Trophoblast cell (in vitro differentiated cells and primary cell): Measurements from ENCODE around the gene PTBP1.

ENCODE experiments used
- DNase-seq, 2 donors: peaks; one replicate each; pipeline ENCODE4 v3.0.0-alpha.2; 2016
- H2AFZ ChIP-seq: 2 replicates; pipeline ENCODE4 v1.6.1; 2013; ENCODE audit warnings: low read length, moderate library complexity, mild to moderate bottlenecking; ENCODE audit not compliant: insufficient read depth, poor library complexity
- H2AK5ac ChIP-seq: 2 replicates; pipeline ENCODE4 v1.6.1; 2013; ENCODE audit warnings: mild to moderate bottlenecking, low read length
- H2BK120ac ChIP-seq: 2 replicates; pipeline ENCODE4 v1.6.1; 2013; ENCODE audit warnings: low read length, mild to moderate bottlenecking, moderate library complexity; ENCODE audit not compliant: insufficient read depth, poor library complexity
- H2BK12ac ChIP-seq: 2 replicates; pipeline ENCODE4 v1.6.1; 2013; ENCODE audit warnings: mild to moderate bottlenecking, low read length, moderate library complexity
- H2BK5ac ChIP-seq: 2 replicates; pipeline ENCODE4 v1.6.1; 2013; ENCODE audit warnings: low read length, low read depth, moderate library complexity, mild to moderate bottlenecking; ENCODE audit not compliant: poor library complexity
- H3K14ac ChIP-seq: 2 replicates; pipeline ENCODE4 v1.6.1; 2013; ENCODE audit warnings: mild to moderate bottlenecking, low read length
- H3K18ac ChIP-seq: 2 replicates; pipeline ENCODE4 v1.6.1; 2013; ENCODE audit warnings: mild to moderate bottlenecking, low read length
- H3K23ac ChIP-seq: 2 replicates; pipeline ENCODE4 v1.6.1; 2013; ENCODE audit warnings: low read length
- H3K27ac ChIP-seq: 2 replicates; pipeline ENCODE4 v1.5.1; 2013; ENCODE audit warnings: low read depth, mild to moderate bottlenecking, inconsistent platforms, low read length, moderate library complexity
- H3K27me3 ChIP-seq: 2 replicates; pipeline ENCODE4 v1.6.1; 2013; ENCODE audit warnings: inconsistent platforms, mild to moderate bottlenecking, low read length, moderate library complexity; ENCODE audit not compliant: insufficient read depth
- H3K36me3 ChIP-seq, 2 experiments: 1 replicate in 1 of 2; 2 replicates in 1 of 2; pipeline ENCODE4 v1.6.1; 2013; ENCODE audit warnings: low read length in 2 of 2, mild to moderate bottlenecking in 2 of 2, moderate library complexity in 1 of 2; ENCODE audit not compliant: insufficient read depth in 2 of 2, control insufficient read depth in 1 of 2
- H3K4ac ChIP-seq: 2 replicates; pipeline ENCODE4 v1.6.1; 2013; ENCODE audit warnings: low read depth, mild to moderate bottlenecking, low read length, moderate library complexity
- H3K4me1 ChIP-seq, 2 experiments: 1 replicate in 1 of 2; 2 replicates in 1 of 2; pipeline ENCODE4 v1.6.1; 2013; ENCODE audit warnings: low read length in 2 of 2, mild to moderate bottlenecking in 2 of 2, moderate library complexity in 1 of 2; ENCODE audit not compliant: insufficient read depth in 2 of 2, control insufficient read depth in 1 of 2
- H3K4me2 ChIP-seq: 2 replicates; pipeline ENCODE4 v1.6.1; 2013; ENCODE audit warnings: inconsistent platforms, mild to moderate bottlenecking, low read length, moderate library complexity
- H3K4me3 ChIP-seq: 2 replicates; pipeline ENCODE4 v1.5.1; 2013; ENCODE audit warnings: mild to moderate bottlenecking, low read depth, low read length, inconsistent platforms
- H3K79me1 ChIP-seq: one replicate; pipeline ENCODE4 v1.6.1; 2013; ENCODE audit warnings: low read length
- H3K79me2 ChIP-seq: 2 replicates; pipeline ENCODE4 v1.6.1; 2013; ENCODE audit warnings: low read length, mild to moderate bottlenecking; ENCODE audit not compliant: control insufficient read depth, insufficient read depth, poor library complexity
- H3K9ac ChIP-seq: 2 replicates; pipeline ENCODE4 v1.6.1; 2013; ENCODE audit warnings: mild to moderate bottlenecking, low read length
- H3K9me3 ChIP-seq: 2 replicates; pipeline ENCODE4 v1.6.1; 2013; ENCODE audit warnings: low read depth, mild to moderate bottlenecking, control low read depth, inconsistent platforms, low read length; ENCODE audit not compliant: insufficient read depth
- H4K12ac ChIP-seq: 2 replicates; pipeline ENCODE4 v1.6.1; 2013; ENCODE audit warnings: low read depth, mild to moderate bottlenecking, low read length, moderate library complexity
- H4K8ac ChIP-seq: 2 replicates; pipeline ENCODE4 v1.6.1; 2013; ENCODE audit warnings: low read depth, mild to moderate bottlenecking, low read length, moderate library complexity
- H4K91ac ChIP-seq: one replicate; pipeline ENCODE4 v1.6.1; 2013; ENCODE audit warnings: low read depth, mild to moderate bottlenecking, low read length, moderate library complexity
- WGBS: extraction: QIAGEN DNeasy Blood & Tissue Kit; methylation state at CpG from one replicate; pipeline ENCODE4 v1.1.7; 2013; ENCODE audit warnings: missing lambda C conversion rate; ENCODE audit not compliant: insufficient read length, insufficient coverage; ENCODE audit errors: extremely low coverage; 5-methylcytosine and 5-hydroxymethylcytosine counted together

The PTBP1 gene

GRCh38 chr19:799076-799881, 2.0 kb downstream of the PTBP1 start:
- H3K9ac ChIP-seq, result peak overlapping the region; percentile 98
- no peaks in the 10 kb centered on the region for H3K27me3 ChIP-seq
- peak overlapping the region; percentile 20 for H4K12ac ChIP-seq
- no peak overlapping the region for H3K18ac ChIP-seq
- H3K23ac ChIP-seq, result no peak overlapping the region
- H2BK12ac ChIP-seq, result no peak overlapping the region
- peak overlapping the region; percentile 25 for H2AK5ac ChIP-seq
- peaks cover 62% of the 10 kb centered on the region for H3K79me2 ChIP-seq
- peak overlapping the region; percentile 69 for H2BK120ac ChIP-seq
- H3K4me2 ChIP-seq, result peak overlapping the region; percentile 91
- peaks cover 53 to 56% of the 10 kb centered on the region in 2 experiments for H3K36me3 ChIP-seq
- WGBS, result no CpG with 5 or more reads among the region's 28 CpGs
- peak overlapping the region; percentile 98 for H3K27ac ChIP-seq
- peak overlapping the region; percentile 98 for H3K4me3 ChIP-seq
- H3K79me1 ChIP-seq, result peaks cover 23% of the 10 kb centered on the region
- H3K9me3 ChIP-seq, result no peaks in the 10 kb centered on the region
- no peak overlapping the region for H4K8ac ChIP-seq
- peak overlapping the region; percentile 33 for H4K91ac ChIP-seq
- peak overlapping the region; percentile 10 for H2AFZ ChIP-seq
- peak overlapping the region; percentile 93 for H3K14ac ChIP-seq
- peaks cover 28 to 30% of the 10 kb centered on the region in 2 experiments for H3K4me1 ChIP-seq
- H2BK5ac ChIP-seq, result peak overlapping the region; percentile 90
- DNase-seq, result peak; percentile 55 to 79
- peak overlapping the region; percentile 100 for H3K4ac ChIP-seq

- H3K14ac ChIP-seq, result no peak overlapping the region
- H2BK5ac ChIP-seq, result peak overlapping the region; percentile 5
- H4K8ac ChIP-seq, result no peak overlapping the region
- no peak overlapping the region for H3K4me3 ChIP-seq
- H3K79me1 ChIP-seq, result peaks cover 23% of the 10 kb centered on the region
- H3K27me3 ChIP-seq, result no peaks in the 10 kb centered on the region
- H3K27ac ChIP-seq, result peak overlapping the region; percentile 70
- H3K18ac ChIP-seq, result no peak overlapping the region
- H3K23ac ChIP-seq, result no peak overlapping the region
- no peak overlapping the region for H4K12ac ChIP-seq
- H3K4me1 ChIP-seq, result peaks cover 28 to 30% of the 10 kb centered on the region in 2 experiments
- H3K9ac ChIP-seq, result peak overlapping the region; percentile 0
- H3K36me3 ChIP-seq, result peaks cover 65 to 68% of the 10 kb centered on the region in 2 experiments
- peak; percentile 51 to 75 for DNase-seq
- H2AK5ac ChIP-seq, result no peak overlapping the region
- peak overlapping the region; percentile 58 for H3K4me2 ChIP-seq
- no peak overlapping the region for H4K91ac ChIP-seq
- WGBS, result no CpG with 5 or more reads among the region's 17 CpGs
- peaks cover 69% of the 10 kb centered on the region for H3K79me2 ChIP-seq
- no peak overlapping the region for H2BK120ac ChIP-seq
- H2BK12ac ChIP-seq, result no peak overlapping the region
- no peaks in the 10 kb centered on the region for H3K9me3 ChIP-seq
- peak overlapping the region; percentile 97 for H3K4ac ChIP-seq
- H2AFZ ChIP-seq, result no peak overlapping the region
Measured at GRCh38 chr19:800360-801029, 3.2 kb downstream of the PTBP1 start.

DNA sequence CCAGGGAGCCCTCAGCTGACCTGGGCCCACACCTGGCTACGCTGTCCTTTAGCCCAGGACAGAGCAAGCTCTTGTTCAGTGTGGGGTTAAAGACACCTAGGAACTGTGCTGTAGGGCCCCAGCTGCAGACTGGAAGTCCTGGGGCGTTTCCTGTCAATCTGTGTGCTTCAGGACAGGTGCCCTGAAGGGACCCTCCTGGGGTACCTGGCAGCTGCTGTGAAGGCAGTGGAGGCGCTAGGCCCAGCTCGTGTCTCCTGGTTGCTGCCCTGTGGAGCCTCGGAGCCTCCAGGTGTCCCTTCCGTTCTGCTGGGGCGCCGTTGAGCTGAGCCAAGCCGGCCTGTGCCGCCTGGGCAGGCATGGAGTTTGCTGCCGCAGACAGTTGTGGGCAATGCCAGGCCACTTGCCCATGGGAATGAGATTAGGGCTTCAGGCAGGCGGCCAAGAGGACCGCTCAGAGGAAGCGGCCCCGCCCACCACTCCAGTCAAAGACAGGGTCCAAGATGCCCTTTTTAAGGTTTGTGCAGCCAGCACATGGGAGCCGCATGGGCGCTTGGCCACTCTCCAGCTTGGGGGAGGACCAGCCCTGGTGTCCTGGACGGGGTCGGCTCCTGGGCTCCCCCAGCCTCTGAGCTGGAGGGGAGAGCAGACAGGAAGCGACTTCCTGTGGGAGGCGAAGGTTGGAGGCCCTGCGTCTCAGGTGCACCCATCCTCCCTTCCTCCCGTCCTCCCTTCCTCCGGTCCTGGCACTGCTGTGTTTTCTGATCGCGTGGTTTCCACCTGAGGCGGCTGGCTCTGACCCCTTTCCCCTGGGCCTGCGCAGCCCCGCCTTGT, 4.0 kb downstream of the PTBP1 start:
- no peak overlapping the region for H3K14ac ChIP-seq
- peaks cover 23% of the 10 kb centered on the region for H3K79me1 ChIP-seq
- peak in 1 of 2 donors; percentile 9 for DNase-seq
- H3K18ac ChIP-seq, result no peak overlapping the region
- peak overlapping the region; percentile 4 for H2AFZ ChIP-seq
- H2AK5ac ChIP-seq, result no peak overlapping the region
- H3K27ac ChIP-seq, result peak overlapping the region; percentile 70
- peaks cover 70% of the 10 kb centered on the region for H3K79me2 ChIP-seq
- WGBS, result no CpG with 5 or more reads among the region's 29 CpGs
- H3K4ac ChIP-seq, result peak overlapping the region; percentile 97
- H4K12ac ChIP-seq, result no peak overlapping the region
- peak overlapping the region; percentile 58 for H3K4me2 ChIP-seq
- H3K9ac ChIP-seq, result no peak overlapping the region
- no peaks in the 10 kb centered on the region for H3K9me3 ChIP-seq
- H2BK5ac ChIP-seq, result no peak overlapping the region
- peaks cover 72 to 76% of the 10 kb centered on the region in 2 experiments for H3K36me3 ChIP-seq
- H2BK120ac ChIP-seq, result no peak overlapping the region
- H4K8ac ChIP-seq, result no peak overlapping the region
- H4K91ac ChIP-seq, result no peak overlapping the region
- H3K27me3 ChIP-seq, result no peaks in the 10 kb centered on the region
- H3K23ac ChIP-seq, result no peak overlapping the region
- H2BK12ac ChIP-seq, result no peak overlapping the region
- no peak overlapping the region for H3K4me3 ChIP-seq
- peaks cover 28 to 29% of the 10 kb centered on the region in 2 experiments for H3K4me1 ChIP-seq

DNA sequence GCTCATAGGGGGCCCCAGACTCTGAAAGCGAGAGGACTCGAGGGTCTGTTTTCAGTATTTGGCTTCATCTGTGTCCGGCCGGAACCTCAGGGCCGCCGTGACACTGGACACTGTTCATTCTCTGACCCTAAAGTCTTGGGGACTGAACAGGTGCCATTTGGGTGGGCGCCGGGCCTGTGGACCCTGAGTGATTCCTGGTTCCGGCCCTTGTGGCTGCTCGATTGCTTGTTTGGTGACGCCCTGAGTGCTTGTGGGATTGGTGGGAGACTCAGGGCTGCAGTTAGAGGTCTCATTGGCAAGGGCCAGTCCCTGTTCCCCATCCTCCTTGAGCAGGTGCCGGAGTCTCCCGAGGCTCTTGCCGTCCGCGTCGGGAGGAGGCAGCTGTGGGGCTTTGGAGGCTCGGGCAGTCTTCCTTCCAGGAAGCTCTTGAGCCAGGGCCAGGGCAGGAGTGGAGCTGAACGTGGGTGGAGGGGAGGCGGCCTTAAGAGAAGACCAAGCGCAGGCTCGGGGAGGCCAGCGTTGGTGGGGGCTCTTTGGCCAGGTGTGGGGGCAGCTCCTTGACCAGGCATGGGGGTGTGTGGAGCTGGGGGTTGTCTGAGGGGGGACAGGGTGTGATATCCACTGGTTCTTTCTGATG, 4.7 kb downstream of the PTBP1 start:
- Histone ChIP-seq H4K91ac (no peak overlapping the region), H3K79me1 (peaks cover 17% of the 10 kb centered on the region), H3K14ac (no peak overlapping the region), H2AFZ (no peak overlapping the region), H3K4ac (peak overlapping the region; percentile 97), H2BK120ac (no peak overlapping the region), H3K4me2 (peak overlapping the region; percentile 12), H3K27me3 (no peaks in the 10 kb centered on the region), H3K18ac (no peak overlapping the region), H3K27ac (no peak overlapping the region), H3K9ac (no peak overlapping the region), H4K8ac (no peak overlapping the region), H3K4me1 (peaks cover 25 to 28% of the 10 kb centered on the region in 2 experiments), H2AK5ac (no peak overlapping the region), H3K4me3 (peak overlapping the region; percentile 19), H2BK12ac (no peak overlapping the region), H4K12ac (no peak overlapping the region), H3K79me2 (peaks cover 70% of the 10 kb centered on the region), H3K23ac (no peak overlapping the region), H3K36me3 (peaks cover 80 to 83% of the 10 kb centered on the region in 2 experiments), H3K9me3 (no peaks in the 10 kb centered on the region), H2BK5ac (no peak overlapping the region)
- DNase-seq, result no peak
- WGBS, result no CpG with 5 or more reads among the region's 23 CpGs
